Skeletal muscle satellite cell (primary cell): Measurements from ENCODE around the gene CCDC68.
A peak's percentile ranks its signal among the peaks of the same experiment; 100 is the strongest.
"Not testable (repeated sequence)": the region's sequence is repeated elsewhere in the genome, so short reads cannot be mapped to it uniquely, and the experiment has no call there.

Source experiments
- H3K27me3 ChIP-seq: 2 replicates; pipeline ENCODE4 v1.7.0; 2013; ENCODE audit warnings: low read length; ENCODE audit not compliant: control insufficient read depth, insufficient read depth
- H3K36me3 ChIP-seq: 2 replicates; pipeline ENCODE4 v1.7.0; 2013; ENCODE audit warnings: mild to moderate bottlenecking, control low read depth, low read length; ENCODE audit not compliant: insufficient read depth
- H3K4me1 ChIP-seq: 2 replicates; pipeline ENCODE4 v1.7.0; 2013; ENCODE audit warnings: low read length; ENCODE audit not compliant: control insufficient read depth, insufficient read depth
- H3K4me2 ChIP-seq: 2 replicates; pipeline ENCODE4 v1.7.0; 2013; ENCODE audit warnings: mild to moderate bottlenecking, low read length
- H3K4me3 ChIP-seq: 2 replicates; pipeline ENCODE4 v1.7.0; 2013; ENCODE audit warnings: low read length
- H3K9ac ChIP-seq: 2 replicates; pipeline ENCODE4 v1.7.0; 2013; ENCODE audit warnings: mild to moderate bottlenecking, low read depth, low read length, moderate library complexity
- H3K9me3 ChIP-seq: replicated peaks from 2 replicates; pipeline ENCODE4 v1.7.0; 2013; ENCODE audit warnings: mild to moderate bottlenecking, control low read depth, low read length

CCDC68 gene

DNA sequence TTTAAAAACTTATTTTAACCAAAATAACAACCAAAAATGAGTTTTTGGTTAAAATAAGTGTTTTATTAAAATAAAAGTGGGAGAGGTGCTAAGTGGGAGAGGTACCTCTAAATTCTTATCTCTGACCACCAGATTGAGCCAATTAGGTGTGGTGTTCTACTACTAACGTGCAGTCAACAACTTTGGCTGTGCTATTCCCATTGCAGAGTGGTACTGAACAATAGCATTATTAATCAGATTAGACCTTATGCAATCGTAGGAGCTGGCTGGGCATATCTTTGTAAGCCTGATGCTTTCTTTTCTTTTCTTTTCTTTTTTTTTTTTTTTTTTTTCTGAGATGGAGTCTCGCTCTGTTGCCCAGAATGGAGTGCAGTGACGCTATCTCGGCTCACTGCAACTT, 92.1 kb downstream of the CCDC68 start:
- Histone ChIP-seq H3K27me3 (no peaks in the 10 kb centered on the region), H3K9me3 (no peaks in the 10 kb centered on the region), H3K4me1 (no peaks in the 10 kb centered on the region), H3K4me3 (no peak overlapping the region), H3K4me2 (no peak overlapping the region), H3K36me3 (no peaks in the 10 kb centered on the region), H3K9ac (no peak overlapping the region)

DNA sequence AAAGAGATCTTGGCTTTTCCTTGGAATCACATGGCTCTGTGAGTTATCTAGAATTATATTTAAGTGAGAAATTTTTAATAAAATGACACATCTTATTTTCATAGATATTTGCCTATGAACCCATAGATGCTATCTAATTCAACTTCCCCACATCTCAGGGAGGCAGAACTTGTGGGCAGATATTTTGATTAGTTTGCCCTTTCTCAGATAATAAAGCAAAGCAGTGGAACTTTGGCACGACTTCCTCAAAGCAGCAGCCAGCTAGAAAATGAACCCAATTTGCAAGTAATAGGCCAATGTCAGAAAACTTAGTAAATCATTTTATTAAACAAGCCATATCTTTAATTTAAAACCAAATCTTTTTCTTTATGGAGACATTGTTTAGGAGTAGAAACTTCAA, 98.3 kb downstream of the CCDC68 start:
- Histone ChIP-seq H3K4me1 (no peaks in the 10 kb centered on the region), H3K9me3 (no peaks in the 10 kb centered on the region), H3K4me3 (no peak overlapping the region), H3K27me3 (no peaks in the 10 kb centered on the region), H3K4me2 (no peak overlapping the region), H3K9ac (no peak overlapping the region), H3K36me3 (no peaks in the 10 kb centered on the region)

DNA sequence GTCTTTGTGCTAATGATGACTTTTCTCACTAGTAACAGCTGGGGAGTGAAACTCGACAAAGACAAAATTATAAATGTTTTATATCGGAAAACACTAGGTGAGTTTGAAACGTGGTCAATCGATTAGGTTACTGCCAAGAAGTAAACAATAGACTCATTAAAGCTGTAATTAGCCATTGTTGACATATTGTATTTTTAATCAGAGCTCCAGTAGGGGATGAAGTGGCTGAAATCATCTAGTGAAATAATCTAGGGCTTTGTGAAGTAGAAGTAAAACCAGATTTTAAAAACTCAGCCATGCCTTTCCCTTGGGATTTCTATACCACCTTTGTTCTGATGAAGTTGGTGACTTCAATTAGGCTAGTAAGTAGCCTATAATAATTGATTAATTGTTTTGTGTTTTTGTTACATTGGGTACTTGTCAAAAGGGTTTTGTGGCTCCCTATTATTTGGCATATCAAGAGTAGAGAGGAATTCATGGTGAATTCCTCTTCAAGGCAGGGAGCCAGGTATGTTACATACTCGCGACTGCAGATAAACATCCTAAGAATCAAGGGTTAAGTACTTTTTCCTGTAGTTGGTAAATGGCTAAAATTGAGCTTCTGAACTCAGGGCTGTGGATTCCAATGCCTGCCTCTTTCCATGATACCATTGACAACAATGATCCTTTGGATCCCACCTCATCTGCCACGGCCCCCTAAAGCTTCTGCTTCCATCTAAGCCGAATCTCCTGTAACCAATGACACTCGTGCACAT, 99.4 kb downstream of the CCDC68 start:
- Histone ChIP-seq H3K4me3 (no peak overlapping the region), H3K9me3 (no peaks in the 10 kb centered on the region), H3K4me1 (no peaks in the 10 kb centered on the region), H3K9ac (no peak overlapping the region), H3K4me2 (no peak overlapping the region), H3K27me3 (no peaks in the 10 kb centered on the region), H3K36me3 (no peaks in the 10 kb centered on the region)

DNA sequence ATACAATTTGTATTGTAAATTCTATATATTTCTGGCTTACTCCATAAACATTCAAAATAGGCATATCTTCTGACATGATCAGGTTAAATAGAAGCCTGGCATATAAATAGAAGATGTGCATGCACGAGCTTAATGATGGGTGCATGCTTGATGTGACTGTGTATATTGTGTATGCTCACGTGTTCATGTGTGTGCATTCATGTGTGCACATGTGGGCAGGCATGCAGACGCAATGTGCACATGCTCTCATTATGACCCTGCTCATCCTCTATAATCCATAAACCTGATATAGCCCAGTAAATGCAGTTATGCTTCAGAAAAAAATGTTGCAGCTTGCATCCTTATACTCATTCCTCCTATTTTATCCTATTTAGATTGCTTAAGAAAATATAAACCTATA, 101.8 kb downstream of the CCDC68 start:
- no peak overlapping the region for H3K4me2 ChIP-seq
- H3K9me3 ChIP-seq: no peaks in the 10 kb centered on the region
- no peaks in the 10 kb centered on the region for H3K36me3 ChIP-seq
- H3K27me3 ChIP-seq: no peaks in the 10 kb centered on the region
- no peak overlapping the region for H3K9ac ChIP-seq
- no peak overlapping the region for H3K4me3 ChIP-seq
- peaks cover 2% of the 10 kb centered on the region for H3K4me1 ChIP-seq

DNA sequence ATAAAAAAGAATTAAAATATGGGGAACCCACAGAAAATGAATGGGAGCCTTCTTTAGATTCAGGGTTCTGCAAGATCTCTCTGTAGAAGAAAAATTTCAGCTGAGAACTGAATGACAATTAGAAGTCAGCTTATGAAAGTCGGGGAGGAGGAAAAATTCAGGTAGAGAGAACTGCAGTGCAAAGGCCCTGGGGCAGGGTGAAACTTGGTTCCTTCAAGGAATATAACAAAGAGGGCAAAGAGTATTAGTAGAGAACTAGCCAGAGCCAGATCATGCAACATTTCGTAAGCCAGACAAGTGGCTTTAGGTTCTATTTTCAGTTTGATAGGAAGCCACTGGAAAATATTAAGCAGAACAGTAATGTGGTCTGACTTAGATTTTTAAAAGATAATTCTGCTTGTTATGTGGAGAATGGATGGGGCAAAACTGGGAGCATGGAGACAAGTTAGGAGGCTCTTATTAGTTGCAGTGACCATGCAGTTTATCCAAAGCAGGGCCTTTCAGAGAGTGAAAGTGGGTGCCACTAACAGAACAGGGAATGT, 103.1 kb downstream of the CCDC68 start:
- Histone ChIP-seq H3K4me2 (no peak overlapping the region), H3K27me3 (no peaks in the 10 kb centered on the region), H3K36me3 (no peaks in the 10 kb centered on the region), H3K4me3 (no peak overlapping the region), H3K9me3 (no peaks in the 10 kb centered on the region), H3K4me1 (peaks cover 2% of the 10 kb centered on the region), H3K9ac (no peak overlapping the region)

DNA sequence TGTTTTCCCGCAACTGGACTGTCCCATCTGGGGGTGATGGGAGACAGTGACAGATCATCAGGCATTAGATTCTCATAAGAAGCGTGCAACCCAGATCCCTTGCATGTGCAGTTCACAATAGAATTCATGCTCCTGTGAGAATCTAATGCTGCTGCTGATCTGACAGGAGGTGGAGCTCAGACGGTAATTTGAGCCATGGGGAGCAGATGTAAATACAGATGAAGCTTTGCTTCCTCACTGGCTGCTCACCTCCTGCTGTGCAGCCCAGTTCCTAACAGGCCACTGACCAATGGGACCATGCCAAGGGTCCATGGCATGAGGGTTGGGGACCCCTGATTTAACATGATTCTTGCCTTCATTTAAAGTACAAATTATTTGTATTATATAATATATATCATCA, 104.2 kb downstream of the CCDC68 start:
- H3K27me3 ChIP-seq, H3K9ac ChIP-seq, H3K9me3 ChIP-seq, H3K36me3 ChIP-seq, H3K4me2 ChIP-seq, H3K4me1 ChIP-seq, H3K4me3 ChIP-seq: not testable (repeated sequence)

DNA sequence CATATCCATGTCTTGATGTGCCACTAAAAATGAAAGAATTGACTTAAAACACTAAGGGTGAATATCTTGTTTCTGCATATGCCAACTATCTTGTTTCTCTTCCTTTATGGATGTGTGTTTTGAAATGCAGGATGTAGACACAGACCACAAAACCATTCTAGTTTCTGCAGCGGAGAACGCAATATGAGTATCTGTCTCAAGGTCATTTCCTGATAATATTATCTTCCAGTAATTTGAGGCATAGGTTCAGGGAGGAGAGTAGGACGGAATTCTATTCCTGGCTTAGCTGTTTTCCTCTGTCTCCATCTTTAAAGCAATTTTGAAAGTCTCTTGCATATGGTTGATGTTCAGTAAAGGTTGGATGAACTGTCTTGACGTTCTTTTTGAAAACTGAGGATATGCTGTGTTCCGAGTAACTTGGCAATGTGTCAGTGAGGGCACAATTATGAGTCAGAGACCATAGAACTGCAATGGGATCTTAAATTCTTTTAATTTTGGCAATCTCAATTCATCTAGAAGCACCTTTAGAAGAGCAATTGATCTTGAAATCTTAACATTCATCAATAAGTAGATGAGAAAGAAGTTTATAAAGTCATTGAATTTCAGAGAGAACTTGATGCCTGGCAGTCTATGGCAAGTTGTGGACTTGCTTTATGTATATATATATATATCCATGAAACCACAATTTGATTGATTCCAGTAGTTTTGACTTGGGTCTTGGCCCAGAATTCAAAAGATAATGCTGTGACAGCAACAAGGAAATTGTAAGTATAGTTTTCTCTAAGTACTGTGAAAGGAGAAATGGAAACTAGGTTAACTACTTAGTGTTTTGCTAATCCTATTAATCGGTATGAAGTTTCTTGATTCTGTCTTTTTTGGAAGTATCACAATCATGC, 106.2 kb downstream of the CCDC68 start:
- Histone ChIP-seq H3K4me3 (no peak overlapping the region), H3K36me3 (no peaks in the 10 kb centered on the region), H3K4me2 (peak overlapping the region; percentile 4), H3K27me3 (no peaks in the 10 kb centered on the region), H3K9me3 (no peaks in the 10 kb centered on the region), H3K4me1 (peaks cover 2% of the 10 kb centered on the region), H3K9ac (no peak overlapping the region)
